IMR-90 (cell line): Measurements from ENCODE around the gene HGD. TPM values are rescaled to one million over a fixed set of nuclear protein-coding genes. Genes with fewer than 3 reads are reported as not detected.

Experiments
- ATAC-seq: fragments of 200-7000 bp; cut with Tn5 transposase; 2 replicates; pipeline ENCODE4 v1.9.1; 2020; ENCODE audit warnings: low read depth, mild to moderate bottlenecking, moderate library complexity
- BruUV-seq: library from RNA; stranded (reverse); fragments of 400-500 nt; replicated peaks from 2 replicates; lab custom pipeline; 2021; lab: Mats Ljungman, UMichigan
- CTCF ChIA-PET: fragments of 300-600 bp; formaldehyde crosslinking; extraction: SDS; loops from one replicate; lab custom pipeline; 2021; ENCODE audit warnings: antibody characterized with exemption; lab: Yijun Ruan, JAX
- POLR2A ChIA-PET: fragments of 300-600 bp; sonication (Branson Sonifier 250); formaldehyde crosslinking; loops from one replicate; lab custom pipeline; 2022; ENCODE audit warnings: antibody characterized with exemption; ENCODE audit not compliant: unreplicated experiment; lab: Charles Lee
- DNase-seq: peaks from one replicate; pipeline ENCODE4 v3.0.0; 2013
- H2AFZ ChIP-seq: replicated peaks from 2 replicates; pipeline ENCODE3; 2013; ENCODE audit warnings: low read length, mild to moderate bottlenecking; ENCODE audit not compliant: poor library complexity
- H2AK5ac ChIP-seq: 2 replicates; pipeline ENCODE4 v1.6.1; 2013; ENCODE audit warnings: low read depth, low read length, inconsistent platforms
- H2AK9ac ChIP-seq: replicated peaks from 2 replicates; pipeline ENCODE3; 2013; ENCODE audit warnings: mild to moderate bottlenecking, low read depth, low read length, moderate library complexity; ENCODE audit not compliant: poor library complexity
- H2BK120ac ChIP-seq: 2 replicates; pipeline ENCODE4 v1.6.1; 2013; ENCODE audit warnings: low read depth, low read length, inconsistent platforms
- H2BK15ac ChIP-seq: 3 replicates; pipeline ENCODE4 v1.6.1; 2013; ENCODE audit warnings: low read depth, low read length, inconsistent platforms
- H2BK20ac ChIP-seq: 2 replicates; pipeline ENCODE4 v1.6.1; 2013; ENCODE audit warnings: low read depth, mild to moderate bottlenecking, inconsistent platforms, low read length, moderate library complexity
- H2BK5ac ChIP-seq: 2 replicates; pipeline ENCODE4 v1.6.1; 2013; ENCODE audit warnings: mild to moderate bottlenecking, low read depth, low read length, inconsistent platforms; ENCODE audit not compliant: poor library complexity, severe bottlenecking
- H3K14ac ChIP-seq: replicated peaks from 2 replicates; pipeline ENCODE4 v1.6.1; 2013; ENCODE audit warnings: low read depth, low read length, inconsistent platforms
- H3K18ac ChIP-seq: 2 replicates; pipeline ENCODE4 v1.6.1; 2013; ENCODE audit warnings: low read depth, low read length, control low read depth
- H3K23ac ChIP-seq: 2 replicates; pipeline ENCODE4 v1.6.1; 2013; ENCODE audit warnings: low read depth, low read length, inconsistent platforms
- H3K27ac ChIP-seq: 2 replicates; pipeline ENCODE4 v1.5.1; 2013; ENCODE audit warnings: mild to moderate bottlenecking, control low read depth, low read length; ENCODE audit not compliant: insufficient read depth
- H3K27me3 ChIP-seq: 2 replicates; pipeline ENCODE4 v1.6.1; 2013; ENCODE audit warnings: low read length; ENCODE audit not compliant: control insufficient read depth, insufficient read depth
- H3K36me3 ChIP-seq: 2 replicates; pipeline ENCODE4 v1.6.1; 2013; ENCODE audit warnings: low read length, mixed read lengths; ENCODE audit not compliant: control insufficient read depth, insufficient read depth
- H3K4ac ChIP-seq: 2 replicates; pipeline ENCODE4 v1.6.1; 2013; ENCODE audit warnings: low read depth, low read length, inconsistent platforms
- H3K4me1 ChIP-seq: 2 replicates; pipeline ENCODE4 v1.6.1; 2013; ENCODE audit warnings: low read length, mixed read lengths; ENCODE audit not compliant: control insufficient read depth, insufficient read depth
- H3K4me2 ChIP-seq: 2 replicates; pipeline ENCODE4 v1.6.1; 2013; ENCODE audit warnings: low read depth, mild to moderate bottlenecking, control low read depth, low read length, moderate library complexity
- H3K4me3 ChIP-seq: 2 replicates; pipeline ENCODE4 v1.5.1; 2013; ENCODE audit warnings: low read depth, mild to moderate bottlenecking, control low read depth, low read length, moderate library complexity; ENCODE audit not compliant: insufficient read depth
- H3K56ac ChIP-seq: 2 replicates; pipeline ENCODE4 v1.6.1; 2013; ENCODE audit warnings: low read length, inconsistent platforms; ENCODE audit not compliant: insufficient read depth; ENCODE audit errors: extremely low read depth
- H3K79me1 ChIP-seq, 2 experiments: 2 replicates each; pipeline ENCODE4 v1.6.1; 2013; ENCODE audit warnings: low read length in 2 of 2, inconsistent platforms in 1 of 2, low read depth in 1 of 2
- H3K9ac ChIP-seq: 2 replicates; pipeline ENCODE4 v1.6.1; 2013; ENCODE audit warnings: low read depth, low read length, control low read depth
- H3K9me1 ChIP-seq: 2 replicates; pipeline ENCODE4 v1.6.1; 2013; ENCODE audit warnings: low read length, inconsistent platforms; ENCODE audit not compliant: insufficient read depth
- H3K9me3 ChIP-seq: 2 replicates; pipeline ENCODE4 v1.6.1; 2013; ENCODE audit warnings: low read length; ENCODE audit not compliant: control insufficient read depth, insufficient read depth
- H4K20me1 ChIP-seq: 2 replicates; pipeline ENCODE4 v1.6.1; 2013; ENCODE audit warnings: low read length, inconsistent platforms; ENCODE audit not compliant: insufficient read depth
- H4K5ac ChIP-seq: 2 replicates; pipeline ENCODE4 v1.6.1; 2013; ENCODE audit warnings: mild to moderate bottlenecking, low read depth, low read length, control low read depth
- H4K8ac ChIP-seq, 2 experiments: 2 replicates each; pipeline ENCODE4 v1.6.1; 2013; ENCODE audit warnings: low read depth in 2 of 2, low read length in 2 of 2, control low read depth in 1 of 2, inconsistent platforms in 1 of 2
- H4K91ac ChIP-seq: 2 replicates; pipeline ENCODE4 v1.6.1; 2013; ENCODE audit warnings: low read depth, low read length, inconsistent platforms; ENCODE audit not compliant: insufficient read depth
- MXI1 ChIP-seq: IDR thresholded peaks from 2 replicates; pipeline ENCODE4 v1.6.1; 2012; ENCODE audit warnings: low read depth, mild to moderate bottlenecking, low read length, moderate library complexity, borderline replicate concordance
- RAD21 ChIP-seq: IDR thresholded peaks from 2 replicates; pipeline ENCODE4 v1.6.1; 2012; ENCODE audit warnings: low read length, improper control_type of control experiment
- dilution Hi-C: fragments of 300-500 bp; cut with HindIII; formaldehyde crosslinking; loops from one replicate; pipeline ENCODE4 v1.14.3; 2018; ENCODE audit warnings: low sequenced_read_pairs; ENCODE audit not compliant: unreplicated experiment
- in situ Hi-C: fragments of 300-500 bp; cut with MboI; formaldehyde crosslinking; loops from 3 replicates; pipeline ENCODE4 v1.14.3; 2019; ENCODE audit warnings: low sequenced_read_pairs, inconsistent platforms, mixed read lengths
- intact Hi-C: fragments of 100-400 bp; cut with micrococcal nuclease; formaldehyde crosslinking; loops from 2 replicates; pipeline ENCODE4 v1.10.0; 2022
- polyA plus RNA-seq, 3 experiments: library from polyadenylated mRNA; depleted of rRNA; stranded (reverse); fragments of >200 nt; gene quantifications; 2 replicates each; pipeline ENCODE4 v1.2.3, GENCODE V29; 2012; ENCODE audit warnings: low replicate concordance in 1 of 3
- total RNA-seq: library from RNA; depleted of rRNA; stranded (reverse); fragments of >200 nt; gene quantifications from 2 replicates; pipeline ENCODE4 v1.2.3, GENCODE V29; 2012

HGD gene
- total and polyA plus RNA-seq, 2 of the 4 experiments (the other 2 are of a cell fraction): 0.14 TPM; not detected in 1

- Histone ChIP-seq H3K27me3 (no peaks in the 10 kb centered on the region), H3K14ac (no peak overlapping the region), H3K18ac (no peak overlapping the region), H3K9ac (no peak overlapping the region), H3K4me1 (peaks cover 2% of the 10 kb centered on the region), H4K20me1 (no peaks in the 10 kb centered on the region), H3K56ac (no peak overlapping the region), H3K36me3 (peaks cover 2% of the 10 kb centered on the region; the same call in 1 of the 2 replicates), H3K4me2 (no peak overlapping the region), H4K8ac (no peak overlapping the region), H3K27ac (no peak overlapping the region), H3K9me3 (no peaks in the 10 kb centered on the region), H3K79me1 (peaks cover 0 to 8% of the 10 kb centered on the region in 2 experiments; a peak in 1 of 4 replicates), H3K4ac (no peak overlapping the region), H4K5ac (no peak overlapping the region), H2AK9ac (no peak overlapping the region), H3K9me1 (no peaks in the 10 kb centered on the region), H3K23ac (no peak overlapping the region), H2BK5ac (no peak overlapping the region), H4K91ac (no peak overlapping the region), H2AK5ac (no peak overlapping the region), H3K4me3 (no peak overlapping the region), H2BK120ac (no peak overlapping the region), H2AFZ (no peak overlapping the region), H2BK15ac (no peak overlapping the region), H2BK20ac (no peak overlapping the region)
- POLR2A ChIA-PET: no interaction called here
- no peak for ATAC-seq
- dilution Hi-C loops (no loop called here), in situ Hi-C loops (no loop called here), intact Hi-C loops (no loop called here)
- TF ChIP-seq RAD21: no peak
- TF ChIP-seq MXI1: no peak
- CTCF ChIA-PET: no interaction called here
- BruUV-seq: no TSS peak
- DNase-seq: no peak
Observed at GRCh38 chr3:120708408-120708807, 26.4 kb upstream of the HGD start.
